H54 (cell line): ENCODE results near the gene CIRBP.
A peak's percentile ranks its signal among the peaks of the same experiment; 100 is the strongest.

Source experiments
- DNase-seq: peaks from one replicate; pipeline ENCODE4 v3.0.0; 2011; ENCODE audit warnings: low spot score, mixed read lengths; ENCODE audit not compliant: insufficient read length
- FAIRE-seq: peaks from 3 replicates; lab custom pipeline; 2011; peaks lifted over from hg19 to GRCh38; lab: Jason Lieb, UNC
- POLR2A ChIP-seq: IDR thresholded peaks from 2 replicates; pipeline ENCODE4 v1.6.1; 2011; ENCODE audit warnings: low read depth, mild to moderate bottlenecking, low read length

CIRBP gene

GRCh38 chr19:1251330-1252220 lies 17.6 kb upstream of the CIRBP start:
- TF ChIP-seq POLR2A, result no peak
- DNase-seq, result peak; percentile 60
- no peak for FAIRE-seq

- FAIRE-seq, result peak; percentile 69
- TF ChIP-seq POLR2A, result no peak
- DNase-seq, result peak; percentile 71
Observed at GRCh38 chr19:1252221-1252820, 16.8 kb upstream of the CIRBP start.

- DNase-seq (peak; percentile 86), FAIRE-seq (no peak)
Observed at GRCh38 chr19:1252821-1253513, 16.2 kb upstream of the CIRBP start.

GRCh38 chr19:1253514-1254080 lies 15.5 kb upstream of the CIRBP start:
- no peak for TF ChIP-seq POLR2A
- no peak for DNase-seq
- no peak for FAIRE-seq

More at GRCh38 chr19:1252821-1253513, 16.2 kb upstream of the CIRBP start:
- TF ChIP-seq POLR2A, result no peak

GRCh38 chr19:1254081-1254527 lies 15.0 kb upstream of the CIRBP start:
- TF ChIP-seq POLR2A, result no peak
- FAIRE-seq, result no peak
- DNase-seq, result no peak

- TF ChIP-seq POLR2A, result no peak
- DNase-seq (no peak), FAIRE-seq (no peak)
Observed at GRCh38 chr19:1254530-1255185, 14.5 kb upstream of the CIRBP start.

GRCh38 chr19:1255186-1256161 lies 13.7 kb upstream of the CIRBP start:
- TF ChIP-seq POLR2A, result no peak
- FAIRE-seq (no peak), DNase-seq (no peak)

GRCh38 chr19:1256646-1257474 lies 12.3 kb upstream of the CIRBP start:
- DNase-seq (no peak), FAIRE-seq (no peak)
- TF ChIP-seq POLR2A, result no peak

- no peak for DNase-seq
- no peak for TF ChIP-seq POLR2A
- FAIRE-seq, result no peak
Observed at GRCh38 chr19:1257475-1258162, 11.5 kb upstream of the CIRBP start.

- no peak for TF ChIP-seq POLR2A
- no peak for DNase-seq
- FAIRE-seq, result no peak
Observed at GRCh38 chr19:1258163-1258492, 11.0 kb upstream of the CIRBP start.

GRCh38 chr19:1258707-1259205 lies 10.4 kb upstream of the CIRBP start:
- FAIRE-seq, result no peak
- no peak for TF ChIP-seq POLR2A
- DNase-seq, result no peak
